Fibroblast of villous mesenchyme (primary cell): ENCODE results near the gene ALK. TPM values are rescaled to one million over a fixed set of nuclear protein-coding genes. Genes with fewer than 3 reads are reported as not detected.

Experiments
- DNase-seq: peaks from one replicate; pipeline ENCODE4 v3.0.0-alpha.2; 2010; ENCODE audit warnings: low read depth
- H3K4me3 ChIP-seq: 2 replicates; pipeline ENCODE4 v1.5.1; 2011; ENCODE audit warnings: low read depth, mild to moderate bottlenecking, low read length
- total RNA-seq: library from RNA; depleted of rRNA; stranded (reverse); fragments of >200 nt; gene quantifications from 2 replicates; pipeline ENCODE4 v1.2.3, GENCODE V29; 2012
- TF ChIP-seq, protein P1 (sequence below): IDR thresholded peaks from 2 replicates; pipeline ENCODE4 v1.5.1; 2012; ENCODE audit warnings: low read depth, mild to moderate bottlenecking, low read length; ENCODE audit not compliant: insufficient read depth

ALK gene
- total RNA-seq, 1 donor = not detected

DNA sequence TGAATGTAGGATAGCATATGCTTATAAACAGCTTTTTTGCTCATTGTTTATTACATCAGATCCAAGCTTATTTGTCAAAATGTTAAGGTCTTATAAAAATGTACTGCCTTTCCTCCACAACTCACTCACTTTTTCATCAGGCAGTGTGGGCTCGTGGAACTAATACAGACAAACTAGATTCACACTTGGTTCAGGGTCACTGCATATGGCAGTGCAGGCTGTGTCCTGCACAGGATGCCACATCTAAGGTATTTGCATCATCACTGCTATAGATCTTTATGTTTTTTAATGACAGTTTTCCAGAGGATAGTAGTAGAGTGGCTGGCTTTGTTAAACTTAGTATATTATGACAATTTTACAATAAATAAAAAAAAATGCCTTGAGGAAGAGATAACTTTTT, 425.2 kb downstream of the ALK start:
- TF ChIP-seq, protein P1, sequence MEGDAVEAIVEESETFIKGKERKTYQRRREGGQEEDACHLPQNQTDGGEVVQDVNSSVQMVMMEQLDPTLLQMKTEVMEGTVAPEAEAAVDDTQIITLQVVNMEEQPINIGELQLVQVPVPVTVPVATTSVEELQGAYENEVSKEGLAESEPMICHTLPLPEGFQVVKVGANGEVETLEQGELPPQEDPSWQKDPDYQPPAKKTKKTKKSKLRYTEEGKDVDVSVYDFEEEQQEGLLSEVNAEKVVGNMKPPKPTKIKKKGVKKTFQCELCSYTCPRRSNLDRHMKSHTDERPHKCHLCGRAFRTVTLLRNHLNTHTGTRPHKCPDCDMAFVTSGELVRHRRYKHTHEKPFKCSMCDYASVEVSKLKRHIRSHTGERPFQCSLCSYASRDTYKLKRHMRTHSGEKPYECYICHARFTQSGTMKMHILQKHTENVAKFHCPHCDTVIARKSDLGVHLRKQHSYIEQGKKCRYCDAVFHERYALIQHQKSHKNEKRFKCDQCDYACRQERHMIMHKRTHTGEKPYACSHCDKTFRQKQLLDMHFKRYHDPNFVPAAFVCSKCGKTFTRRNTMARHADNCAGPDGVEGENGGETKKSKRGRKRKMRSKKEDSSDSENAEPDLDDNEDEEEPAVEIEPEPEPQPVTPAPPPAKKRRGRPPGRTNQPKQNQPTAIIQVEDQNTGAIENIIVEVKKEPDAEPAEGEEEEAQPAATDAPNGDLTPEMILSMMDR = no peak
- H3K4me3 ChIP-seq = no peak overlapping the region
- DNase-seq = no peak

DNA sequence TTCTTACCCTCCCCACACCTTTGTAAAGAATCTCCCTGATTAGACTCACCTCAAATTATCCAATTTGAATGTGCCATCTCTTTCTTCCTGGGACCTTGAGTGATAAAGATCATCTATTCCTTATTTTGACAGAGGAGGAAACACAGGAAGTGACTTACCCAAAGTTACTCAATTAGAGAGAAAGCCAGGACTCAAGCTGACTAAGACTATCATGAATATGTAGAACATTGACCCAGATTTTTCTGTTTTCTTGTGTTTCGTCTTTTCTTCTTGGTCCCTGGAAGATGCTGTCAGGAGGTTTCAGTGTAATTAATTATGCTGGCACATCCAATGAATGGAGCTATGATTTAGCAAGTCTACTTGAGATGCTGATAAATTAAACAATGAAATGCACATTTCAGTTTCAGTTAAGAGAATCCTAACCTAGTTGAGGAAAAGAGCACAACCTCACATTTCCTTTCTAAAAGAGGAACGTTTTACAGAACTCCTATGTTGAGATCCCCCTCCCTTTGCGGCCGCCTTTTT, 425.8 kb downstream of the ALK start:
- no peak for DNase-seq
- TF ChIP-seq, protein P1 = no peak

DNA sequence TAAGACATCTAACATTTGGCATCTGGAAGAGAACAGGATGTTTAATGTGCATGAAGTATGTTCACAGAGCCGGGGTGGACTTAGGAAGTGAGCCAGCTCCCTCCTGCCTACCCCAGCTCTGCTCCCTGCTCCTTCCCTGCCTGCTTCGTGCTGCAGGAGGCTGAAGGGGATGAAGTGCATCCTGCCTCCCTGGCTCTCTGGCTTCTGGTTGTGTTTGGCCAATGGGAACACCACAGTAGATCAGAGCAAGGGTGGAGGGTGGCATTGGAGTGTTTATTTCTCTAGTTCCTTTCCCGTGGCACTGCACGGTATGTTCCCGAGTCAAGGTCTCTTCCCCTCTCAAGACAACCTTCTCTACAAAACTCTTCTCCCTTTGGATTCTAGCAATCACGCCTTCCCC, 426.3 kb downstream of the ALK start:
- H3K4me3 ChIP-seq = no peak overlapping the region
- TF ChIP-seq, protein P1 = no peak
- DNase-seq = no peak

More for the DNA sequence above, 425.8 kb downstream of the ALK start:
- no peak overlapping the region for H3K4me3 ChIP-seq

GRCh38 chr2:29492701-29493100, 428.7 kb downstream of the ALK start:
- no peak for DNase-seq

GRCh38 chr2:29490045-29490444, 431.3 kb downstream of the ALK start:
- TF ChIP-seq, protein P1 = no peak
- DNase-seq = no peak
- H3K4me3 ChIP-seq = no peak overlapping the region

More at GRCh38 chr2:29492701-29493100, 428.7 kb downstream of the ALK start:
- TF ChIP-seq, protein P1 = no peak
- no peak overlapping the region for H3K4me3 ChIP-seq

GRCh38 chr2:29489568-29489967, 431.8 kb downstream of the ALK start:
- DNase-seq = no peak
- H3K4me3 ChIP-seq = no peak overlapping the region
- TF ChIP-seq, protein P1 = no peak

DNA sequence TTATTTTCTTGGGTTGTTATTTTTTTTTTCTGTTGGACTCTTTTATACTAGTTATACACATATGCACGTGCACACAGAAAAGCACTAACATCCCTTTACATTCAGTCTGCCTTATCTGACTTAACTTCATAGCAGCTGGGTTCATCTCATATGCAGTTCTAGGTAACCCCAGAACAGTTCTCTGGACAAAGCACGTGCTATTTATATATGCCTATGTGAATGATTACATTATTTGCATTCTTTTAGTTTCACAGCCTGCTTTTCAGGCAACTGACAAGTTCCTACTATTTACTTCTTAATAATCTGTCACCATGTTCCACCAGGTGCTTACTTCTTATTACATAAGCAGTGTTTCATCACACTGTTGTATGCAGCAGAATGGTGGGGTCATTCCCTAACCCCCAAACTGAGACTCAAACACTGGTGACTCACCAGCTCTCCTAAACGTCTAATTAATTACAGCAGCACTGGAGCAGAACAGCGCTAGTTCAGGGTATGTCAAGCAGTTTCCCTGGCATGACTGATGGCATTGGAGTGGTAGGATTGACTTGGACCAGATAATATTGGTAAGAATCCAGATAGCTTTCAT, 433.3 kb downstream of the ALK start:
- no peak overlapping the region for H3K4me3 ChIP-seq
- peak; percentile 27 for DNase-seq
- TF ChIP-seq, protein P1 = no peak
